ENCODE measurements around the gene INHA.

Gene INHA

DNA sequence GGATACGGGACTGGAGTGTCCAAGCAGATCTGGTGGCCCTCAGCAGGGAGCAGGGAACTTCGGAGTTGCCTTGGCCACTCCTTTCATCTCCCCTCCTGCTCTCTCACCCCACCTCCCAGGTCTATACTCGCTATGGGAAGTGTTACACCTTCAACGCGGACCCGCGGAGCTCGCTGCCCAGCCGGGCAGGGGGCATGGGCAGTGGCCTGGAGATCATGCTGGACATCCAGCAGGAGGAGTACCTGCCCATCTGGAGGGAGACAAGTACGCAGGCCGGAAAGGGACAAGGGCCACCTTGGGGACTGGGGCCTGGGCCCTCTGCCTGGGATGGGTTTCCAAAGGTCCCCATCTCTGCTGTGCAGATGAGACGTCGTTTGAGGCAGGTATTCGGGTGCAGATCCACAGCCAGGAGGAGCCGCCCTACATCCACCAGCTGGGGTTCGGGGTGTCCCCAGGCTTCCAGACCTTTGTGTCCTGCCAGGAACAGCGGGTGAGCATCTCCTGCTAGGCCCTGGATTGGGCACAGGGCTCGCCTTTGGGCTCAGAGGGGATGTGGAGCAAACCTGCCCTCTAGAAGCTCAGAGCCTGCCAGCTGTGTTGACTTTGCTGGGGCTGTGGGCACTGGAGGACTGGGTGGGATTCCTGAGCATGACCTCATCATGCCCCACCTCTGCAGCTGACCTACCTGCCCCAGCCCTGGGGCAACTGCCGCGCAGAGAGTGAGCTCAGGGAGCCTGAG lies 40.3 kb upstream of the INHA start:
- Histone ChIP-seq H3K4me2 (ENCODE audit: low read length) (no peak overlapping the region), H3K4me1 (peaks cover 15% of the 10 kb centered on the region), H3K9ac (no peak overlapping the region), H3K27me3 (ENCODE audit: control insufficient read depth, insufficient read depth, low read length) (peaks cover 9% of the 10 kb centered on the region), H3K79me2 (no peaks in the 10 kb centered on the region), H3K4me3 (ENCODE audit: low read depth, low read length) (no peak overlapping the region), H3K36me3 (ENCODE audit: control insufficient read depth, insufficient read depth, low read length) (no peaks in the 10 kb centered on the region), H2AFZ (no peak overlapping the region), H3K27ac (no peak overlapping the region), H3K9me3 (ENCODE audit: control insufficient read depth, low read length) (no peaks in the 10 kb centered on the region)
- TF ChIP-seq, protein P1, sequence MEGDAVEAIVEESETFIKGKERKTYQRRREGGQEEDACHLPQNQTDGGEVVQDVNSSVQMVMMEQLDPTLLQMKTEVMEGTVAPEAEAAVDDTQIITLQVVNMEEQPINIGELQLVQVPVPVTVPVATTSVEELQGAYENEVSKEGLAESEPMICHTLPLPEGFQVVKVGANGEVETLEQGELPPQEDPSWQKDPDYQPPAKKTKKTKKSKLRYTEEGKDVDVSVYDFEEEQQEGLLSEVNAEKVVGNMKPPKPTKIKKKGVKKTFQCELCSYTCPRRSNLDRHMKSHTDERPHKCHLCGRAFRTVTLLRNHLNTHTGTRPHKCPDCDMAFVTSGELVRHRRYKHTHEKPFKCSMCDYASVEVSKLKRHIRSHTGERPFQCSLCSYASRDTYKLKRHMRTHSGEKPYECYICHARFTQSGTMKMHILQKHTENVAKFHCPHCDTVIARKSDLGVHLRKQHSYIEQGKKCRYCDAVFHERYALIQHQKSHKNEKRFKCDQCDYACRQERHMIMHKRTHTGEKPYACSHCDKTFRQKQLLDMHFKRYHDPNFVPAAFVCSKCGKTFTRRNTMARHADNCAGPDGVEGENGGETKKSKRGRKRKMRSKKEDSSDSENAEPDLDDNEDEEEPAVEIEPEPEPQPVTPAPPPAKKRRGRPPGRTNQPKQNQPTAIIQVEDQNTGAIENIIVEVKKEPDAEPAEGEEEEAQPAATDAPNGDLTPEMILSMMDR (IDR thresholded peaks at IDR 0.05), result no peak

- H3K79me2 ChIP-seq, result peaks cover 2% of the 10 kb centered on the region
- H3K27ac ChIP-seq, result no peak overlapping the region
- peaks cover 11% of the 10 kb centered on the region for H3K4me1 ChIP-seq
- H3K27me3 ChIP-seq (ENCODE audit: control insufficient read depth, insufficient read depth, low read length), result peaks cover 9% of the 10 kb centered on the region
- no peak overlapping the region for H3K4me2 ChIP-seq (ENCODE audit: low read length)
- TF ChIP-seq, protein P1 (IDR thresholded peaks at IDR 0.05), result no peak
- H3K9me3 ChIP-seq (ENCODE audit: control insufficient read depth, low read length), result no peaks in the 10 kb centered on the region
- no peak overlapping the region for H3K4me3 ChIP-seq (ENCODE audit: low read depth, low read length)
- H3K36me3 ChIP-seq (ENCODE audit: control insufficient read depth, insufficient read depth, low read length), result no peaks in the 10 kb centered on the region
- H3K9ac ChIP-seq, result no peak overlapping the region
- H2AFZ ChIP-seq, result no peak overlapping the region
Measured at GRCh38 chr2:219532378-219532649, 39.8 kb upstream of the INHA start.

DNA sequence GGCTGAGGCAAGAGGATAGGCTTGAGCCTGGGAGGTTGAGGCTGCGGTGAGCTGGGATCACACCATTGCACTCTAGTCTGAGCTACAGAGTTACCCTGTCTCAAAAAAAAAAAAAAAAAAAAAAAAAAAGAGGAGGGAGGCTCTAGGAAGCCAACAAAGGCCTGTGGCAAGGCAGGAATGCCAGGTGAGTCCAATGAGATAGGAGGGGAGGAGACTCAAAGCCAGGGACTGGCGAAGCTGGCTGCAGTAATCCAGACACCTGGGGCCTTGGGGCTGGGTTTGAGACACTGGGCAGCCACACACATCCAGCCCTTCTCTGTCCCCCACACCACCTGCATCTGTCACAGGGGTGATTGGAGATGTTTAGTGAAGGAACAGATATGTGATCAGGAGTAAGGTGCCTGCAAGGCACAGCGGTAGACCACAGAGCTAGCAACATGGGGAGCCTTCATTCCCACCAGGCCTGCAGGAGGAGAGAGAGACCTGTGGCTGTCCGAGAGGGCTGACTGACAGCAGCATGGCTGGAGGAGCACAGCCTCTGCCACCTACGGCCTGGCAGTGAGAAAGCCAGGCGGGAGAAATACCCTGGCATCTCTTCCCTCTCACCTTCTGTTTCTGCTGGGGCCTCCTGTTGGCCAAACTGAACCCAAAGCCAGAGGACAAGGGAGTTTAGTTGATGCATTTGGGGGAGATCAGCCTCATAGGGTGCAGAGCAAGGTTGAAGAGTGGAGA lies 38.0 kb upstream of the INHA start:
- Histone ChIP-seq H3K9me3 (ENCODE audit: control insufficient read depth, low read length) (no peaks in the 10 kb centered on the region), H3K9ac (no peak overlapping the region), H3K4me1 (peaks cover 10% of the 10 kb centered on the region), H3K4me2 (ENCODE audit: low read length) (no peak overlapping the region), H3K27ac (no peak overlapping the region), H3K27me3 (ENCODE audit: control insufficient read depth, insufficient read depth, low read length) (peaks cover 3% of the 10 kb centered on the region), H3K4me3 (ENCODE audit: low read depth, low read length) (no peak overlapping the region), H3K79me2 (peaks cover 7% of the 10 kb centered on the region), H3K36me3 (ENCODE audit: control insufficient read depth, insufficient read depth, low read length) (no peaks in the 10 kb centered on the region), H2AFZ (no peak overlapping the region)
- TF ChIP-seq, protein P1 (IDR thresholded peaks at IDR 0.05), result no peak

DNA sequence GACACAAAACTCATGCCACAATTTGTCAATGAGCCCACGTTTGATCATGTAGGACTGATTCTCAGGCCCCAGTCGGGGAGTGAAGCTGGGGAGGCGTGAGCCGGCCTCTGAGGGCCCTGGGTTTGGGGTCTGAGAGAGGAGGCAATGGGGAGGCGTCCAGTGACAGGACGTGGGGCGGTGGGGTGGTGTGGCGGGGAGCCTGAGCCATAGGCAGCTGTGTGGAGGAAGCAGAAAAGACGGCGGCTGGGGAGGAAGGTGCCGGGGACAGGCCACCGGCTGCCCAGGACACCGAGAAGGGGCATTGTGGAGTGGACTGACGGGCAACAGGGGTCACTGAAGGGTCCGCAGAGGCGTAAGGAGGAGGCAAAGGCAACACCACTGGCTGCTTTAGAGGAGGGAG lies 35.7 kb upstream of the INHA start:
- Histone ChIP-seq H3K9me3 (ENCODE audit: control insufficient read depth, low read length) (no peaks in the 10 kb centered on the region), H3K4me1 (peaks cover 13% of the 10 kb centered on the region), H3K27me3 (ENCODE audit: control insufficient read depth, insufficient read depth, low read length) (no peaks in the 10 kb centered on the region), H3K27ac (no peak overlapping the region), H3K79me2 (peaks cover 9% of the 10 kb centered on the region), H3K36me3 (ENCODE audit: control insufficient read depth, insufficient read depth, low read length) (no peaks in the 10 kb centered on the region), H3K9ac (no peak overlapping the region), H3K4me2 (ENCODE audit: low read length) (no peak overlapping the region), H3K4me3 (ENCODE audit: low read depth, low read length) (no peak overlapping the region), H2AFZ (no peak overlapping the region)
- TF ChIP-seq, protein P1 (IDR thresholded peaks at IDR 0.05), result no peak

Data from parathyroid adenoma (tissue), 2 donors.